K562 (cell line): Measurements from ENCODE around the gene TNFRSF11A. TPM values are rescaled to one million over a fixed set of nuclear protein-coding genes. Genes with fewer than 3 reads are reported as not detected.

Experiments used
- ATAC-seq: fragments of 200-7000 bp; cut with Tn5 transposase; 3 replicates; pipeline ENCODE4 v1.9.1; 2020; ENCODE audit warnings: moderate library complexity
- BruUV-seq: library from RNA; stranded (reverse); fragments of 400-500 nt; replicated peaks from 2 replicates; lab custom pipeline; 2021; lab: Mats Ljungman, UMichigan
- CTCF ChIA-PET: fragments of 300-600 bp; formaldehyde crosslinking; extraction: SDS; loops from one replicate; lab custom pipeline; 2021; ENCODE audit warnings: low intra/inter-chr PET ratio; lab: Yijun Ruan, JAX
- POLR2A ChIA-PET: fragments of 300-600, 350-650 bp; sonication (Branson Sonifier 250); formaldehyde crosslinking; extraction: SDS; loops from one replicate; lab custom pipeline; 2021; ENCODE audit warnings: antibody characterized with exemption, inconsistent platforms; lab: Yijun Ruan, JAX
- DNase-seq, 4 experiments: peaks; one replicate each; pipeline versions ENCODE4 v3.0.0 to v3.0.0-alpha.2; 2011 to 2018; ENCODE audit warnings: low spot score in 3 of 4, mixed read lengths in 3 of 4; ENCODE audit errors: extremely low read depth in 1 of 4
- FAIRE-seq: peaks from 2 replicates; lab custom pipeline; 2011; peaks lifted over from hg19 to GRCh38; lab: Jason Lieb, UNC
- H2AFZ ChIP-seq: 2 replicates; pipeline ENCODE4 v1.6.0; 2011; ENCODE audit warnings: low read depth, low read length, control low read depth, inconsistent platforms
- H3K27ac ChIP-seq: fragments of 200-600 bp; 3 replicates; pipeline ENCODE4 v1.8.0; 2011; ENCODE audit warnings: low read depth, mild to moderate bottlenecking, control low read depth, inconsistent platforms, low read length, moderate library complexity, mixed read lengths; ENCODE audit errors: extremely low read depth
- H3K27me3 ChIP-seq, 2 experiments: fragments of 300-600 bp in 1 of 2; 2 replicates in 1 of 2; 3 replicates in 1 of 2; pipeline versions ENCODE4 v1.6.0 to v1.8.0; 2011; ENCODE audit warnings: inconsistent platforms in 2 of 2, low read length in 2 of 2, mild to moderate bottlenecking in 1 of 2, mixed read lengths in 1 of 2, moderate library complexity in 1 of 2; ENCODE audit not compliant: control insufficient read depth in 2 of 2, insufficient read depth in 2 of 2
- H3K36me3 ChIP-seq: fragments of 300-600 bp; 3 replicates; pipeline ENCODE4 v1.8.0; 2011; ENCODE audit warnings: mild to moderate bottlenecking, low read length, inconsistent platforms; ENCODE audit not compliant: control insufficient read depth, insufficient read depth
- H3K4me1 ChIP-seq, 2 experiments: fragments of 200-600 bp in 1 of 2; replicated peaks in 1 of 2; 2 replicates in 1 of 2; 3 replicates in 1 of 2; pipeline versions ENCODE4 v1.5.1 to v1.8.0; 2011; ENCODE audit warnings: inconsistent platforms in 2 of 2, low read length in 2 of 2, mild to moderate bottlenecking in 1 of 2, mixed read lengths in 1 of 2, moderate library complexity in 1 of 2; ENCODE audit not compliant: control insufficient read depth in 2 of 2, insufficient read depth in 2 of 2
- H3K4me2 ChIP-seq: 2 replicates; pipeline ENCODE4 v1.6.1; 2011; ENCODE audit warnings: low read length, control low read depth, inconsistent platforms, mixed read lengths; ENCODE audit not compliant: insufficient read depth
- H3K4me3 ChIP-seq: fragments of 200-600 bp; sonication (generic), shearing (Covaris generic); 2 replicates; pipeline ENCODE4 v1.5.1; 2016; ENCODE audit warnings: control low read depth, inconsistent platforms
- H3K79me2 ChIP-seq: fragments of 200-600 bp; 3 replicates; pipeline ENCODE4 v1.8.0; 2011; ENCODE audit warnings: low read length, inconsistent platforms; ENCODE audit not compliant: control insufficient read depth, insufficient read depth
- H3K9ac ChIP-seq, 2 experiments: 2 replicates each; pipeline versions ENCODE4 v1.6.0 to v1.6.1; 2011; ENCODE audit warnings: low read depth in 2 of 2, low read length in 2 of 2, control low read depth in 1 of 2, inconsistent platforms in 1 of 2, mild to moderate bottlenecking in 1 of 2, mixed read lengths in 1 of 2; ENCODE audit not compliant: insufficient read depth in 1 of 2
- H3K9me1 ChIP-seq: one replicate; pipeline ENCODE4 v1.6.0; 2011; ENCODE audit warnings: inconsistent platforms, mild to moderate bottlenecking, low read length, moderate library complexity; ENCODE audit not compliant: control insufficient read depth, insufficient read depth
- H3K9me3 ChIP-seq: replicated peaks from 2 replicates; pipeline ENCODE4 v1.5.1; 2011; ENCODE audit warnings: low read depth, low read length, inconsistent platforms; ENCODE audit not compliant: control insufficient read depth, insufficient read depth
- H4K20me1 ChIP-seq: replicated peaks from 2 replicates; pipeline ENCODE4 v1.6.1; 2011; ENCODE audit warnings: low read length, inconsistent platforms, mixed read lengths; ENCODE audit not compliant: control insufficient read depth, insufficient read depth
- HDAC2 ChIP-seq: fragments of 450-650 bp; IDR thresholded peaks from 2 replicates; pipeline ENCODE4 v1.6.1; 2016; ENCODE audit warnings: mild to moderate bottlenecking
- HDAC6 ChIP-seq: IDR thresholded peaks from 2 replicates; pipeline ENCODE4 v1.6.1; 2012; ENCODE audit warnings: low read depth, mild to moderate bottlenecking, control low read depth, inconsistent platforms, low read length, moderate library complexity
- KLF6 ChIP-seq: fragments of 250-450 bp; sonication (Bioruptor Pico); IDR thresholded peaks from 2 replicates; pipeline ENCODE4 v1.4.0; 2020; ENCODE audit warnings: mild to moderate bottlenecking, moderate library complexity, borderline replicate concordance
- NFIX ChIP-seq: fragments of 250-450 bp; sonication (Bioruptor Pico); IDR thresholded peaks from 2 replicates; pipeline ENCODE4 v1.4.0; 2020; ENCODE audit warnings: low read depth, mild to moderate bottlenecking, moderate library complexity
- RUNX1 ChIP-seq: sonication (generic); IDR thresholded peaks from 2 replicates; pipeline ENCODE4 v1.6.1; 2016; ENCODE audit warnings: antibody characterized with exemption, low read depth
- SIRT6 ChIP-seq: IDR thresholded peaks from one replicate; pipeline ENCODE4 v1.6.1; 2012; ENCODE audit warnings: low read depth, mild to moderate bottlenecking, control low read depth, inconsistent platforms, low read length, moderate library complexity
- SMC3 ChIP-seq: conservative IDR thresholded peaks from 2 replicates; pipeline ENCODE4 v1.6.1; 2011; ENCODE audit warnings: low read depth, low read length, improper control_type of control experiment; ENCODE audit not compliant: insufficient read depth
- ZBTB7A ChIP-seq: IDR thresholded peaks from 2 replicates; pipeline ENCODE4 v1.6.1; 2011; ENCODE audit warnings: low read depth, mild to moderate bottlenecking, low read length, moderate library complexity, borderline replicate concordance; ENCODE audit not compliant: control insufficient read depth
- ZNF12 ChIP-seq: sonication (generic); formaldehyde crosslinking; IDR thresholded peaks from 2 replicates; pipeline ENCODE4 v1.4.0; 2020; ENCODE audit warnings: mild to moderate bottlenecking, missing genetic modification reagents
- ZNF239 ChIP-seq: fragments of 250-450 bp; sonication (Bioruptor Pico); IDR thresholded peaks from 2 replicates; pipeline ENCODE4 v1.4.0; 2020; ENCODE audit warnings: mild to moderate bottlenecking
- ZNF57 ChIP-seq: fragments of 450-650 bp; formaldehyde crosslinking; IDR thresholded peaks from 2 replicates; pipeline ENCODE4 v1.4.0; 2020; ENCODE audit warnings: mild to moderate bottlenecking, moderate library complexity
- ZNF644 ChIP-seq: fragments of 200-800 bp; sonication (Bioruptor generic); IDR thresholded peaks from 2 replicates; pipeline ENCODE4 v1.6.1; 2016; ENCODE audit warnings: low read depth, missing genetic modification characterization, missing compliant biosample characterization
- WGBS: fragments of 100-300 bp; shearing (Covaris generic); methylation state at CpG from one replicate; pipeline ENCODE4 v1.1.6; 2016; ENCODE audit warnings: low coverage, mixed read lengths; ENCODE audit not compliant: insufficient coverage; ENCODE audit errors: missing lambda C conversion rate; 5-methylcytosine and 5-hydroxymethylcytosine counted together
- in situ Hi-C: fragments of 300-500 bp; cut with MboI; formaldehyde crosslinking; loops from 4 replicates; pipeline ENCODE4 v1.15.0; 2018; ENCODE audit warnings: inconsistent platforms, mixed read lengths
- intact Hi-C: fragments of 100-400 bp; cut with micrococcal nuclease; formaldehyde crosslinking; loops from 2 replicates; pipeline ENCODE4 v1.14.2; 2022
- polyA plus RNA-seq, 8 experiments: library from polyadenylated mRNA; depleted of rRNA in 4 of 8; stranded (reverse) in 5 of 8; unstranded in 3 of 8; fragments of >200 nt; fragmentation: Nextera tagmentation in 2 of 8; fragmentation: Illumina TruSeq in 1 of 8; extraction: Ambion mirVana in 2 of 8; extraction: Trizol in 1 of 8; gene quantifications; 2 replicates each; pipeline versions ENCODE4 v1.2.1 to v1.2.3, GENCODE V29; 2011 to 2014; ENCODE audit warnings: inconsistent platforms in 1 of 8, missing spikeins in 1 of 8
- total RNA-seq, 7 experiments: library from RNA; depleted of rRNA in 6 of 7; stranded (reverse); fragments of >200 nt in 6 of 7; fragmentation: Illumina TruSeq in 2 of 7; extraction: Trizol in 2 of 7; gene quantifications; 2 replicates each; pipeline versions ENCODE4 v1.2.1 to v1.2.3, GENCODE V29; 2011 to 2021; ENCODE audit warnings: low replicate concordance in 1 of 7
- TF ChIP-seq, protein P1 (sequence below), 2 experiments: fragments of 450-650 bp in 1 of 2; sonication (generic) in 1 of 2; formaldehyde crosslinking in 1 of 2; IDR thresholded peaks in 1 of 2; conservative IDR thresholded peaks in 1 of 2; 2 replicates each; pipeline versions ENCODE4 v1.6.1 to v1.8.1; 2016 to 2023; ENCODE audit warnings: mild to moderate bottlenecking in 2 of 2, moderate library complexity in 2 of 2, inconsistent platforms in 1 of 2, missing genetic modification reagents in 1 of 2
- TF ChIP-seq, protein P2 (sequence below): sonication (generic); formaldehyde crosslinking; IDR thresholded peaks from 2 replicates; pipeline ENCODE4 v1.9.0; 2022; ENCODE audit warnings: mild to moderate bottlenecking, missing genetic modification reagents
- TF ChIP-seq, protein P3 (sequence below): sonication (generic); formaldehyde crosslinking; IDR thresholded peaks from 2 replicates; pipeline ENCODE4 v1.8.0; 2023; ENCODE audit warnings: mild to moderate bottlenecking, missing genetic modification reagents

Gene TNFRSF11A
- total and polyA plus RNA-seq, 9 of the 15 experiments (the other 6 are each of a cell fraction or from before 2014, with no cell fraction given), result 0.03 to 0.06 (median 0.04) TPM; not detected in 6

DNA sequence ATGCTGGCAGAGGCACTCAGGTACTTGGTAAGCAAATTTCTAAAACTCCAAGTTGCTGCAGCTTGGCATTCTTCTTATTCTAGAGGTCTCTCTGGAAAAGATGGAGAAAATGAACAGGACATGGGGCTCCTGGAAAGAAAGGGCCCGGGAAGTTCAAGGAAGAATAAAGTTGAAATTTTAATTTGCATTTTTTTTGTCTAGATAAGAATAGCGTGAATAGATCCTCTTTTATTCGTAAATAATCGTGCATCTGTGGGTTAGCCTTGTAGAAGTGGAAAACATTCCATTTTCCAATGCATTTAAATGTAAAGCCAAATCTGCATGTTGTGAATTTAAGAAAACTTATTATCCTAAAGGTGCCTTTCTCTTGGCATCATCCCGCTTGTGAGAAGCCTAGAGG lies 61.0 kb downstream of the TNFRSF11A start:
- BruUV-seq, result no TSS peak

More for the DNA sequence above, 61.0 kb downstream of the TNFRSF11A start:
- H3K4me3 ChIP-seq, result no peak overlapping the region
- H3K9ac ChIP-seq, result no peak overlapping the region
- no peak overlapping the region for H2AFZ ChIP-seq
- no peak for TF ChIP-seq SIRT6
- no peak for TF ChIP-seq HDAC6
- TF ChIP-seq ZBTB7A, result no peak
- TF ChIP-seq HDAC2, result no peak
- TF ChIP-seq ZNF57, result no peak
- TF ChIP-seq ZNF12 (CRISPR knock-in tag), result no peak
- TF ChIP-seq, protein P1, sequence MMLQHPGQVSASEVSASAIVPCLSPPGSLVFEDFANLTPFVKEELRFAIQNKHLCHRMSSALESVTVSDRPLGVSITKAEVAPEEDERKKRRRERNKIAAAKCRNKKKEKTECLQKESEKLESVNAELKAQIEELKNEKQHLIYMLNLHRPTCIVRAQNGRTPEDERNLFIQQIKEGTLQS (IDR thresholded peaks at IDR 0.05), result no peak
- TF ChIP-seq, protein P1 (CRISPR knock-in tag; conservative IDR thresholded peaks at IDR 0.05), result no peak
- TF ChIP-seq, protein P2, sequence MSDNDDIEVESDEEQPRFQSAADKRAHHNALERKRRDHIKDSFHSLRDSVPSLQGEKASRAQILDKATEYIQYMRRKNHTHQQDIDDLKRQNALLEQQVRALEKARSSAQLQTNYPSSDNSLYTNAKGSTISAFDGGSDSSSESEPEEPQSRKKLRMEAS (CRISPR knock-in tag), result no peak
- no peak for TF ChIP-seq KLF6 (CRISPR knock-in tag)
- TF ChIP-seq NFIX, result no peak
- TF ChIP-seq RUNX1, result no peak
- no peak for TF ChIP-seq ZNF644 (tag)
- TF ChIP-seq, protein P3, sequence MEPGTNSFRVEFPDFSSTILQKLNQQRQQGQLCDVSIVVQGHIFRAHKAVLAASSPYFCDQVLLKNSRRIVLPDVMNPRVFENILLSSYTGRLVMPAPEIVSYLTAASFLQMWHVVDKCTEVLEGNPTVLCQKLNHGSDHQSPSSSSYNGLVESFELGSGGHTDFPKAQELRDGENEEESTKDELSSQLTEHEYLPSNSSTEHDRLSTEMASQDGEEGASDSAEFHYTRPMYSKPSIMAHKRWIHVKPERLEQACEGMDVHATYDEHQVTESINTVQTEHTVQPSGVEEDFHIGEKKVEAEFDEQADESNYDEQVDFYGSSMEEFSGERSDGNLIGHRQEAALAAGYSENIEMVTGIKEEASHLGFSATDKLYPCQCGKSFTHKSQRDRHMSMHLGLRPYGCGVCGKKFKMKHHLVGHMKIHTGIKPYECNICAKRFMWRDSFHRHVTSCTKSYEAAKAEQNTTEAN (CRISPR knock-in tag), result no peak
- TF ChIP-seq SMC3, result no peak
- no peak for TF ChIP-seq ZNF239 (CRISPR knock-in tag)
- no peaks in the 10 kb centered on the region for H3K9me3 ChIP-seq
- H3K4me1 ChIP-seq, result peaks cover 5 to 14% of the 10 kb centered on the region in 2 experiments; a peak in 4 of 5 replicates
- WGBS, result 20% methylated on average over 5 of the region's 5 CpGs
- no peak for DNase-seq
- H3K27me3 ChIP-seq, result no peaks in the 10 kb centered on the region
- no peak overlapping the region for H3K4me2 ChIP-seq
- ChIA-PET POLR2A (no interaction called here), CTCF (no interaction called here)
- intact Hi-C loops (no loop called here), in situ Hi-C loops (no loop called here)
- no peak overlapping the region for H3K27ac ChIP-seq
- no peaks in the 10 kb centered on the region for H3K79me2 ChIP-seq
- ATAC-seq, result no peak
- no peaks in the 10 kb centered on the region for H3K36me3 ChIP-seq
- no peaks in the 10 kb centered on the region for H3K9me1 ChIP-seq
- H4K20me1 ChIP-seq, result no peaks in the 10 kb centered on the region
- FAIRE-seq, result no peak
